SH-SY5Y (cell line): ENCODE measurements around the gene COL4A3.

Source experiments
- GATA2 ChIP-seq: IDR thresholded peaks from 2 replicates; pipeline ENCODE4 v1.6.1; 2011; ENCODE audit warnings: mild to moderate bottlenecking, low read depth, low read length
- GATA3 ChIP-seq: IDR thresholded peaks from 2 replicates; pipeline ENCODE4 v1.6.1; 2011; ENCODE audit warnings: low read depth, mild to moderate bottlenecking, low read length, moderate library complexity

DNA sequence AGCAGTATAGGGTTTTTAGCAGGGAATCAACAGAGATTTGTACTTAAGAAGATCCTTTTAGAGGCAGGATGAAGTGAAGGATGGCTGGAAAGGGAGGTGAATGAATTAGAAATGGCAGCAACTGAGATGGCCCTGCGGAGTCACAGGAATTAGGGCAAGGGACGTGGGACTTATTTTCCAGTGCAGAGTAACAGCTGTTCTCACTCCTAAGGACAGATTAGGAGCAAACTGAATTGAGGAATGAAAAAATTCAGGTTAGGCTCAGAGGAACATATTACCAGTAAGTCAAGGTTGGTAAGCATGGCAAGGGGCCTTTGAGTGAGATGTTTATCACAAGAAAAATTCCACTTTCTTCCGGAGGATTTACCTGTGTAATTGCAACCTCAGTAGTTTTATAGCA lies 34.4 kb downstream of the COL4A3 start:
- TF ChIP-seq GATA3 (no peak), GATA2 (no peak)
